ENCODE measurements around the gene MYBBP1A.
"Not testable (repeated sequence)": the region's sequence is repeated elsewhere in the genome, so short reads cannot be mapped to it uniquely, and the experiment has no call there.

The MYBBP1A gene

DNA sequence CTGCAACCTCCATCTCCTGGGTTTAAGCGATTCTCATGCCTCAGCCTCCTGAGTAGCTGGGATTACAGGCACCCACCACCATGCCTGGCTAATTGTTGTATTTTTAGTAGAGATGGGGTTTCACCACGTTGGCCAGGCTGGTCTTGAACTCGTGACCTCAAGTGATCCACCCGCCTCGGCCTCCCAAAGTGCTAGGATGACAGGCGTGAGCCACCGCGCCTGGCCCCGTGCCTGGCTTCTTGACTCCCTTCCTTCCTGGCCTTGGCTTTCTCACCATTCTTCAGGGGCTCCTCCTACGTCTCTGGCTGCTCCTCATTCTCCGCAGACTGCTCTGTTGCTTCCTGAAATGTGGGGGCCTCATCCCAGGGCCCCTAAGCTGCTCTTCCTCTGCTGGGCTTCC, 34.9 kb upstream of the MYBBP1A start:
- DNase-seq (ENCODE audit: low read depth) = not testable (repeated sequence)

- DNase-seq (ENCODE audit: low read depth) = no peak
Observed at GRCh38 chr17:4588898-4589625, 33.9 kb upstream of the MYBBP1A start.

DNA sequence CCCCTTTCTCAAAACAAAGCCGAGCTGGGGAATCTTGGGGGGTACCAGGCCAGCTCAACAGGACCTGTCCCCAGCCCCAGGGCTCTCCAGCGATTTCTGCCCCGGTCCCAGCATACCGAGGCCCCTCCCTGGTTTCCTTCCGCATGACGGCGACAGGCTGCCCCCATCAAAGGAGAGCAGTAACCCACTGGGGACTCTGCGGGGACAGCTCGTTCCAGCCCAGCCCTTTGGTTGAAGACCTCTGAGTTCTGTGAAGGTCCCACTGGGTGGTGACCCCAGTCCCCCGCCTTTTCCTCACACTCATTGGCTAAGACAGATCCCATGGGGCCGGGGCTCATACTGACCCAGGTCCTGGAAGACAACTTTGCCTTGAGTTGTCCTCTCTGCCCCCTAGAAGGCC, 33.2 kb upstream of the MYBBP1A start:
- DNase-seq (ENCODE audit: low read depth) = no peak

DNA sequence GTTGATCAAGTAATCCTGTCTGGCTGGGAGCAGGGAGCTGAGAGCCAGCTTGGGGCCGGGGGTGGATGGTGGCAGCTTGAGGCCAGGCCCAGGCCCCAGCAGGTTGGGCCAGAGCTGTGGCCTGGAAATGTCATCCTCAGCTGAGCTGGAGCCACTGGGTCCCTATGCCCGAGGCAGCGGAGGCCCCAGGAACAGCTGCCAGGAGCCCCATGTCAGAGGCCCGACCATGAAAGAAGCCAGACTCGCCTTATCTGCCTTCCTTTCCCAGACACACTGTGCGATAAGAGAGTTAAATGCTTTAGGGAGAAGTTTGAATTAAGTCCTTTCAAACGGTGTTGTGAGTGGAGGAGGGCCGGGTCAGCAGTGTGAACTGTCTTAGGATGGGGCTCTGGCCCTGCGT, 32.6 kb upstream of the MYBBP1A start:
- no peak for DNase-seq (ENCODE audit: low read depth)

GRCh38 chr17:4587195-4587594, 32.0 kb upstream of the MYBBP1A start:
- no peak for DNase-seq (ENCODE audit: low read depth)

DNA sequence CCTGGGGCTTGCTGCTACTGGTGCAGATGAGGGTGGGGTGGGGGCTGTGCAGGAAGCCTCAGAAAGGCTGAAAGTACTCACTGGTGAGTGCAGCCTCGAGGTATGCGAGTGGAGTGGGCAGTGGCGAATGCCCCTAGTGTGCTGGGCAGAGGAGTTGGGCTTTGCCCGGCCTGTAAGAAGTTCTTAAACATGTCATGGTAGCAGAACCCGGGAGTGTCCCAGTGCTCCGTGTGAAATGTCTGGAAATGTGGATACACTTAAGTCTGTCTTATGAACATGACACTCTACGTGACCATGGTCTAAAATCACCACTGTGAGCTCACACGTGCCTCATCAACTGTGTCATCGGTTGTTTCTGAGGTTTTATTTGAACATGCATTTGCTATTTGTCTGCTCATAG, 30.9 kb upstream of the MYBBP1A start:
- DNase-seq (ENCODE audit: low read depth) = no peak

DNA sequence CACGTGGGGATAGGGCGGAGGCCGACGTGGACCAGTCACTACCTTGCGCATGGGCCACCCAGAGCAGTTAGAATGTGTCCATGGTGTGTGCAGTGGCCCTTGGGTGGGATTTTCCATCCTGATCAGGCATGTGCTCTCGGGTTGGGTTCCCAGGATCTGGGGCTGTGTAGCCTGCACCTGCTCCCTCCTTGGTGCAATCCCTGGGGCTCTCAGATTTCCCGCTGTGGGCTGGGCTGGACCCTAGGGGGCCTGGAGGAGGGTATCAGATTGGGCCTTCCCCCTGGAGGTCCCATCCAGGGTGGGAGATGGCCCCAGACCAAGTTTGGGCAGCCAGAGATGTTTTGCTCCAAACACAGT, 30.4 kb upstream of the MYBBP1A start:
- DNase-seq (ENCODE audit: low read depth) = no peak

- DNase-seq (ENCODE audit: low read depth) = no peak
Observed at GRCh38 chr17:4584917-4585637, 29.9 kb upstream of the MYBBP1A start.

DNA sequence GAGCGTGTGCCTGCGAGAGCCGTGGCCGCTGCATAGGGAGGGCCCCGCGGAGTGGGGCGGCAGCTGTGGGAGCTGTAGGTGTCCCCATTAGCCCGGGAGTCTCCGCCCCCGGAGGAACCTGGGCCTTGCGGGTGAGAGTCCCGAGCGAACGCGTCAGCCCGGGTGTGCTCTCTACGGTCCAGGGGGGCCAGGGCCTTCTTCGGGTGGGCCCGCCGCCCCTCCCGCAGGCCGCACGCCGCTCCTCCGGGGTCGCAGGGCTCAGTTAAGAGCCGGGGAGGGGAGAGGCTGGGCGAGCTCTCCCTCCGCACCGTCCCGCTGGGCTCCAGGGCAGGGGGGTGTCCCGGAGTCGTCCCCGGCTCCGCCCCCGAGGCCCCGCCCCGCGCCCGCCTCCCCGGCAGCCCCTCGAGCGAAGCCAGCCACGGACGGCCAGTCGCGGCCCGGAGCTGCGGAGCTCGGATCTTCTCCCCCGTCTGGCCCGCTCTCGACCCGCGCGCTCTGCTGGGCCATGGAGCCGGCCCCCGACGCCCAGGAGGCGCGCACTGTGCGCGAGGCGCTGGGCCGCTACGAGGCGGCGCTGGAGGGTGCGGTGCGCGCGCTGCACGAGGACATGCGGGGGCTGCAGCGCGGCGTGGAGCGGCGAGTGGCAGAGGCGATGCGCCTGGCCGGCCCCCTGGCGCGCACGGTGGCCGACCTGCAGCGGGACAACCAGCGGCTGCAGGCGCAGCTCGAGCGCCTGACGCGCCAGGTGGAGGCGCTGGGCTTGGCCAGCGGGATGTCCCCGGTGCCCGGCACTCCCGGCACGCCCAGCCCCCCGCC, 29.1 kb upstream of the MYBBP1A start, which contains the start of gene SMTNL2:
Gene SMTNL2, plus strand, starts transcription at position 429 of the 816 bp plus-strand sequence. Its CDS starts 77 bp downstream, at position 506.
- no peak for DNase-seq (ENCODE audit: low read depth)

- DNase-seq (ENCODE audit: low read depth) = no peak
Observed at GRCh38 chr17:4583782-4584100, 28.6 kb upstream of the MYBBP1A start.

GRCh38 chr17:4583206-4583605, 28.0 kb upstream of the MYBBP1A start:
- DNase-seq (ENCODE audit: low read depth) = no peak

DNA sequence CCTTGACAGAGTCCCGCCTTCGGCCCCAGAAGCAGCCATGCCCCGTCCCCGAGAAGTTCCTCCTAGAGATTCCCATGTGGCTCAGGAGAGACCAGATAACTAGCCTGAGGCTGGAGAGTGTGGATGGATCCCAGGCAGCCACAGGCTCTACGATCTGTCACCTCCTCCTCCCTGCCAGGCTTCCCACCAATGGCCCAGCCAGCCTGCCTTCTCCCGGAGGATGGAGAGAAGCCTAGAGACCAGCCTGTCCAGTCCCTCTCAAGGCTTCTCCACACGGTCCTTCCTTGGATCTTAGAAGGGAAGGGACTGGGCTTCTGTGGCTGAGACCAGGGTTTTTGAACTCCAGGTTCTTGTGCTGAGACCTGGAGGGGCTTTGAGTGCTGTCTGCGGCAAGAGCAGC, 27.5 kb upstream of the MYBBP1A start:
- no peak for DNase-seq (ENCODE audit: low read depth)

DNA sequence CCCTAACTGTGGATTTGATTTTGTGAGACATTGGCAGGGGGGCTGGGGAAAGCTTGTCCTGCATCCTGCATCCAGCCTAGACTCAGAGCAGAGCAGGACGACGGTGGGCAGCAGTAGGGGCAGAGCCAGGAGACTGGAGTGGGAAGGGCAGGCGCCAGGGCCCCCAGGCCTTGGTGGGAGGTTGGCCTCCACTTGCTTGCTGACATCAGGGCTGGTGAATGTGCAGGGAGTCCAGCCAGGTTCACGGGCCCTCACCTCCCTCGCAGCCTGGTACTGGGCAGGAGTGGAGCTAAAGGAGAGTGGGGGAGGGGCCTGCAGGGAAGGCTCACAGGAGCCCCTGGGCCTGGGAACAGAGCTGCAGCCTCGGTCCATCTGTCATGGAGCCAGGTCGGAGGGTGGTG, 26.9 kb upstream of the MYBBP1A start:
- no peak for DNase-seq (ENCODE audit: low read depth)

DNA sequence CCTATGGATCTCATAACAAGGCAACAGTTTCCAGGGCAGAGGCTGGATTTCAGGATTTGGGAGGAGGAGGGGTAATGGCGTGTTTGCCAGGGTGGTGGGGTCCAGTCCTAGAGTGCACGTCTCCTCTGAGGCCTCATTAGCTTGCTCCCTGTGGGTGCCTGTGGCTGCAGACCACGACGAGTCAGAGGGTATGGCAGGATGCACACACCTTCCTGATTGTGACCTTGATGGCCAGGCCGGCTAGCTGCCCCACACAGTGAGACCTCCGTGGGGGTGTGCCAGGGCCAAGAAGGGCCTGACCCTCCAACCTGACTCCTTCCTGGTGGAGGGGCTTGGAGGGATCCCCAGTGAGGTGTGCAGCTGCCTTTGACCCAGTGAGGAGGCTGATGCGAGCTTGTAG, 25.1 kb upstream of the MYBBP1A start:
- DNase-seq (ENCODE audit: low read depth) = no peak

- no peak for DNase-seq (ENCODE audit: low read depth)
Observed at GRCh38 chr17:4579678-4580077, 24.5 kb upstream of the MYBBP1A start.

DNA sequence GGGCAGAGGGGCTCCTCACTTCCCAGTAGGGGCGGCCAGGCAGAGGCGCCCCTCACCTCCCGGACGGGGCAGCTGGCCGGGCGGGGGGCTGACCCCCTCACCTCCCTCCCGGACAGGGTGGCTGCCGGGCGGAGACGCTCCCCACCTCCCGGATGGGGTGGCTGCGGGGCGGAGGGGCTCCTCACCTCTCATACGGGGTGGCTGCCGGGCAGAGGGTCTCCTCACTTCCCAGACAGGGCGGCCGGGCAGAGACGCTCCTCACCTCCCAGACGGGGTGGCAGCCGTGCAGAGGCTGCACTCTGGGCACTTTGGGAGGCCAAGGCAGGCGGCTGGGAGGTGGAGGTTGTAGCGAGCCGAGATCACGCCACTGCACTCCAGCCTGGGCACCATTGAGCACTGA, 23.2 kb upstream of the MYBBP1A start:
- not testable (repeated sequence) for DNase-seq (ENCODE audit: low read depth)

DNA sequence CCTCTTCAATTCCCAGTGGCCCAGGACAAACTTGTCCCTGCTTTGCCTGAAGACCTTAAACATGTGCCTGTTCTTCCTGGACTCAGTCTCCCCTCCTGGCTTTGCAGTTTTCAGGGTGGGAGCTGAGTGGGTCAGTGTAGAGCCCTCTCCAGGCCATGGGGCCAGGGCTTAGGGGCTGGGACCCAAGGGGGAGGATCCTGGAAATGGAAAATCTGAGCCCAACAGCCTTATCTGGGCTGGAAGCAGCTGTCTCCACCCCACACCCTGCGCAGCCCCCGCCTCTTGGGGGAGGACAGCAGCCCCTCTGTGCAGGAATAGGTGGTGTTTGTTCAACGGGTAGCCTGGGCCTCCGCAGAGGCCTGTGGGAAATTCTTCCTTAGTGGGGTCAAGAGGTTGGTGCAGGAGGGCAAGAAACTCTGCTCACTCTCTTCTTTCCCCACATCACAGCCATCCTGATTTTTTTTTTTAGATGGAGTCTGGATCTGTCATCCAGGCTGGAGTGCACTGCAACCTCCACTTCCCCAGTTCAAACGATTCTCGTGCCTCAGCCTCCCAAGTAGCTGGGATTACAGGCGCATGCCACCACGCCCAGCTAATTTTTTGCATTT, 22.3 kb upstream of the MYBBP1A start:
- no peak for DNase-seq (ENCODE audit: low read depth)

GRCh38 chr17:4576729-4577322, 21.6 kb upstream of the MYBBP1A start:
- DNase-seq (ENCODE audit: low read depth) = no peak

GRCh38 chr17:4576161-4576558, 21.0 kb upstream of the MYBBP1A start:
- DNase-seq (ENCODE audit: low read depth) = no peak

DNA sequence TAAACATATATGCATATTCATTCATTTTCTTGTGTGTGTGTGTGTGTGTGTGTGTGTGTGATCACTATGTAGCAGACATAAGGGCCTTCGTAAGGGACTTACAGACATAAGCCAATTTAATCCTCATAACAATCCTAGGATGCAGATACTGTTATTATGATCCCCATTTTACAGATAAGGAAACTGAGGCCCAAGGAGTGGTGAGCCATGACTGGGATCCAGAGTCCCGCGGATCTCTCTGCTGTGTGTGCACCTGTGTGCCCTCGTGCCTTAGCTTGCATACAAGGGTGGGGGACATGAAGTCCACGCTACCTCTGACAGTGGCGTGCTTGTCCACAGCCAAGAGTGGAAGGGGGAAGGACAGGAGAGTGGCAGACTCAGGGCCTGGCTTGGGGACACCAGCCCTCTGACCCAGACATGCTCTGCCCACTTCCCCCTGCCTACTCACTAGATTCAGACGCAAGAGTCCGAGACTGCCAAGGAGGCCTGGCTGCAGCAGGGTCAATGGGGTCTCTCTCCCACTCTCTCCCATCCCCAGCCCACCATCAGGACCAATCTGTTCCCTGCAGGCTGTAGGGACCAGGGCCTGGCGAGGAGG, 19.4 kb upstream of the MYBBP1A start:
- no peak for DNase-seq (ENCODE audit: low read depth)

DNA sequence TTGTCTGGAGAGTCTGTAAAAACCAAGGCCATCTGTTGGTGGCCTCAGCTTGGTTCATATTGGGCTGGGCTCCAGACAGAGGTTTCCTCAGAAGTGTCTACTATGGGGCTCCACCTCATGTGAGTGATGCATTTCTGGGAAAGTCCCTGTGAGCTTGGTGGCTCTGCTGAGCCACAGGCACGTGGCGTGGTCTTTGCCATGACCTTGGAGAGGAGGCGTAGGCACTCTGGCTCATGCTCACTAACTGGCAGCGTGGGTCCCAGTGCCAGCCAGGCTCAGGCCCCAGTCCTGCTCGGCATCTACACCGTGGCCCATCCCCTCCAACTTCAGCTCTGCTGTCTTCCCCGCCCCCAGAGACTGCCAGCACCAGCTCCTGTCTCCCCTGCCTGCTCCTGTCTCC, 18.5 kb upstream of the MYBBP1A start:
- no peak for DNase-seq (ENCODE audit: low read depth)

- no peak for DNase-seq (ENCODE audit: low read depth)
Observed at GRCh38 chr17:4573115-4573514, 17.9 kb upstream of the MYBBP1A start.
